ENCODE data around the gene DKKL1. TPM values are rescaled to one million over a fixed set of nuclear protein-coding genes. Genes with fewer than 3 reads are reported as not detected.

DKKL1 gene
- total RNA-seq, 1 donor from 2014 or later: 8.7 TPM

DNA sequence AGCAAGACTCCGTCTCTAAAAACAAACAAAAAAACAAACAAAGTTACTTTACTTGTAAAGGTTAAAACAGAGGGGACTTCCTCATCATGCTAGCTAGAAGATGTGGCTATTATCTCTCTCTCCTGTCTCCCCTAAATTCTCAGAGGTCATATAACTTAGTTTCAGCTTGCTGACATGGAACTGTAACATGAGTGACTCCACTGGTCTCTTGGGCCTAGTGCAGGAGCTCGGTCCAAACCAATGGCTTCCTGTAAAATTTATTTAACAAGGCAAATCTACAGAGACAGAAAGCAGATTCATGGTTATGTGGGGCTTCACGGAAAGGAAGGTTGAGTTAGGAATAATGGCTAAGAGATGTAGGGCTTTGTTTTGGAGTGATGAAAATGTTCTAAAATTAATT, 14.8 kb downstream of the DKKL1 start:
- Mint-ChIP-seq H3K4me1 (no peaks in the 10 kb centered on the region), H3K36me3 (peaks cover 5% of the 10 kb centered on the region), H3K4me3 (no peak overlapping the region), H3K27ac (no peak overlapping the region), H3K27me3 (ENCODE audit: low read depth) (peaks cover 19% of the 10 kb centered on the region), H3K9me3 (peaks cover 11% of the 10 kb centered on the region)
- TF ChIP-seq, protein P1, sequence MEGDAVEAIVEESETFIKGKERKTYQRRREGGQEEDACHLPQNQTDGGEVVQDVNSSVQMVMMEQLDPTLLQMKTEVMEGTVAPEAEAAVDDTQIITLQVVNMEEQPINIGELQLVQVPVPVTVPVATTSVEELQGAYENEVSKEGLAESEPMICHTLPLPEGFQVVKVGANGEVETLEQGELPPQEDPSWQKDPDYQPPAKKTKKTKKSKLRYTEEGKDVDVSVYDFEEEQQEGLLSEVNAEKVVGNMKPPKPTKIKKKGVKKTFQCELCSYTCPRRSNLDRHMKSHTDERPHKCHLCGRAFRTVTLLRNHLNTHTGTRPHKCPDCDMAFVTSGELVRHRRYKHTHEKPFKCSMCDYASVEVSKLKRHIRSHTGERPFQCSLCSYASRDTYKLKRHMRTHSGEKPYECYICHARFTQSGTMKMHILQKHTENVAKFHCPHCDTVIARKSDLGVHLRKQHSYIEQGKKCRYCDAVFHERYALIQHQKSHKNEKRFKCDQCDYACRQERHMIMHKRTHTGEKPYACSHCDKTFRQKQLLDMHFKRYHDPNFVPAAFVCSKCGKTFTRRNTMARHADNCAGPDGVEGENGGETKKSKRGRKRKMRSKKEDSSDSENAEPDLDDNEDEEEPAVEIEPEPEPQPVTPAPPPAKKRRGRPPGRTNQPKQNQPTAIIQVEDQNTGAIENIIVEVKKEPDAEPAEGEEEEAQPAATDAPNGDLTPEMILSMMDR (IDR thresholded peaks at IDR 0.05; ENCODE audit: unreplicated experiment): no peak
- DNase-seq (ENCODE audit: low spot score in 2 of 2, unreplicated experiment in 2 of 2): no peak

DNA sequence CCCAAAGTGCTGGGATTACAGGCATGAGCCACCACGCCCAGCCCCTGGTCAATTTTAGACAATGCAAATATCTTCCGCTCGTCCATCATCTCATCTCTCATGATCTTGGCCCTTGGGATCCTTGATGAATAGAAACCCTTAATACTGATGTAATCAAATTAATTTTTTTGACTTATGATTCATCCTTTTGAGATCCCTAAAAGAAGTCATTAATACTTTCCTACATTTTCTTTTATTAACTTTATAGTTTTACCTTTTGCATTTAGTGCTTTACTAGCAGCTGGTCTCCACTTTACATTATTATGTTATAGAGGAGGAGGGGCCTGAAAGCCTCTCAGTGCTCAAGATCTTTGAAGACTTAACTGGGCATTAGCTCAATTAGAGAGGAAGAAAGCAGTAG, 16.7 kb downstream of the DKKL1 start:
- H3K9me3 Mint-ChIP-seq: peaks cover 15% of the 10 kb centered on the region

DNA sequence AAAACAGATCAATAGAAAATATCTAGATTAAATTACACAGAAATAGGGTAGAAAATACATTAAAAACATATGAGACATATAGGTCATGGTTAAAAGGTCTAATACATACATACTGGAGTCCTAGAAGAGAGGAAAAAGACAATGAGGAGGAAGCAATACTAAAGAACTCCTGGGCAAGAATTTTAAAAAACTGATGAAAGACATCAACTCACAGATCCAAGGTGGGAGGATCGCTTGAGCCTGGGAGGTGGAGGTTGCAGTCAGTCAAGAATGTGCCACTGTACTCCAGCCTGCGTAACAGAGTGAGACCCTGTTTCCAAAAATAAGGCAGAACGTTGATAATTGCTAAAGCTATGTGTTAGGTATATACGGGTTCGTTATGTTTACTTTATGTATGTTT, 19.0 kb downstream of the DKKL1 start:
- Mint-ChIP-seq H3K27me3 (ENCODE audit: low read depth) (peaks cover 3% of the 10 kb centered on the region), H3K4me3 (no peak overlapping the region), H3K4me1 (no peaks in the 10 kb centered on the region), H3K27ac (no peak overlapping the region), H3K9me3 (peaks cover 15% of the 10 kb centered on the region), H3K36me3 (peaks cover 5% of the 10 kb centered on the region)
- DNase-seq (ENCODE audit: low spot score in 2 of 2, unreplicated experiment in 2 of 2): no peak
- TF ChIP-seq, protein P1 (IDR thresholded peaks at IDR 0.05; ENCODE audit: unreplicated experiment): no peak

More for the DNA sequence above, 16.7 kb downstream of the DKKL1 start:
- TF ChIP-seq, protein P1 (IDR thresholded peaks at IDR 0.05; ENCODE audit: unreplicated experiment): no peak
- Mint-ChIP-seq H3K36me3 (peaks cover 5% of the 10 kb centered on the region), H3K27ac (no peak overlapping the region), H3K4me3 (no peak overlapping the region), H3K4me1 (no peaks in the 10 kb centered on the region), H3K27me3 (ENCODE audit: low read depth) (peaks cover 14% of the 10 kb centered on the region)
- DNase-seq (ENCODE audit: low spot score in 2 of 2, unreplicated experiment in 2 of 2): no peak

DNA sequence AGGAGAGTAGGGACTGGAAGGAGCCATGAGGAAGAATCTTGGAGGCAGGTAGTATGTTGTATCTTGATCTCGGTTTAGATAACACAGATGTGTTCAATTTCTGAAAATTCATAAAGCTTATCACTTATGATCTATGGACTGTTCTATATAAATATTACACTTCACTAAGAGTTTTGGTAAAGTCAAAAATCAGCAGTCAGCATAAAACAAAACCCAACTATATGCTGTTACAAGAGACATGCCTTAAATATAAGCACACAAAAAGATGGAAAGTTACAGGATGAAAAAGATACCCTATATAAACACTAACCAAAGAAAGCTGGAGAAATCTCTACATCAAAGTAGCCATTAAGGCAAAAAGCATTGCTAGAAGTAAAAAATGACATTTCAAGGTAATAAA, 19.9 kb downstream of the DKKL1 start:
- DNase-seq (ENCODE audit: low spot score in 2 of 2, unreplicated experiment in 2 of 2): no peak
- H3K36me3 Mint-ChIP-seq: peaks cover 5% of the 10 kb centered on the region
- H3K27ac Mint-ChIP-seq: no peak overlapping the region
- no peak overlapping the region for H3K4me3 Mint-ChIP-seq
- no peaks in the 10 kb centered on the region for H3K4me1 Mint-ChIP-seq
- peaks cover 15% of the 10 kb centered on the region for H3K9me3 Mint-ChIP-seq
- TF ChIP-seq, protein P1 (IDR thresholded peaks at IDR 0.05; ENCODE audit: unreplicated experiment): no peak
- peaks cover 3% of the 10 kb centered on the region for H3K27me3 Mint-ChIP-seq (ENCODE audit: low read depth)

DNA sequence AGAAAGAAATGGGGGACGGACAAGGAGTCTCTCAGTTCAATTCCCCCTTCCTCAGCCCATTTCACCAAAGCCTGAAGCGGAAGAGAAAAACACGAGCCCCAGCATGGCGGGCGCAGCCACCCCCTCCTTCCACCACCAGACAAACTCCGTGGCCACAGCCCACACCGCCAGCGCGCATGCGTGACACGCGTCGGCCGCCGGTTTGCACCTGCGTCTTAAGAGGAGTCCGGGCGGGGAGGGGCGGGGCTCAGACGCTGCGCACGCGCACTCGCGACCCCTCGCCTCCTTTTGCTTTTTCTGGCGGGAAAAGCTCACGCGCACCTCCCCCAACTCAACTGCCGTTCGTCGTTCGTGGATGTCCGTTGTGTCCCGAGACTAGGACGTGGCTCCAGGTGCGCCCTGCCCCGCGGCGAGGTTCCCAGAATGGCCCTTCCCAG, 24.3 kb downstream of the DKKL1 start, which contains the start of gene KASH5:
TSS of gene KASH5 (plus strand) at position 314 of the 437 bp plus-strand sequence. CDS start 2,635 bp downstream, outside the sequence.
- H3K27ac Mint-ChIP-seq: no peak within 1 kb of the TSS
- no peaks in the 10 kb centered on the region for H3K36me3 Mint-ChIP-seq
- peaks cover 20% of the 10 kb centered on the region for H3K27me3 Mint-ChIP-seq (ENCODE audit: low read depth)
- H3K4me3 Mint-ChIP-seq: no peak within 1 kb of the TSS
- peaks cover 5% of the 10 kb centered on the region for H3K9me3 Mint-ChIP-seq
- TF ChIP-seq, protein P1 (IDR thresholded peaks at IDR 0.05; ENCODE audit: unreplicated experiment): no peak
- no peak for DNase-seq (ENCODE audit: low spot score in 2 of 2, unreplicated experiment in 2 of 2)
- H3K4me1 Mint-ChIP-seq: no peaks in the 10 kb centered on the region

DNA sequence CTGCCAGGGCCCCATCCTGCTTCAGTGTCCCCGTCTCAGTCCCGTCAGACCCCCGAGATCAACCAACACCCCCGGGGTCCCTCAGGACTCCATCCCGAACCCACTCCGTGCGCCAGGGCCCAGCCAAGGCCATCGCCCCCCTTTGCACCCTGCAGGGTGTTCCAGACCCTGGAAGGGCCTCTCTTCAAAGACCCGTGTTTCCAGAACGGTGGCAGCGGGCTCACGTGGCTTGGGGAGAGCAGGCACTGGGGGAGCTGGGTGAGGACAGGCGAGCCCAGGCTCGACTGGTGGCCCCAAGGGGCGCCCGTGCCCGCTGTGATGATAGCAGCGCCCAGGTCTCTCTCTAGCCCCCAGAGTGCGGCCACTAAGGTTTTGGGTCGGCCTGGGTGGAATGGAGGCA, 25.7 kb downstream of the DKKL1 start:
- DNase-seq (ENCODE audit: low spot score in 2 of 2, unreplicated experiment in 2 of 2): no peak
- TF ChIP-seq, protein P1 (IDR thresholded peaks at IDR 0.05; ENCODE audit: unreplicated experiment): no peak
- Mint-ChIP-seq H3K36me3 (no peaks in the 10 kb centered on the region), H3K4me1 (no peaks in the 10 kb centered on the region), H3K27ac (no peak overlapping the region), H3K9me3 (no peaks in the 10 kb centered on the region), H3K4me3 (no peak overlapping the region), H3K27me3 (ENCODE audit: low read depth) (peaks cover 28% of the 10 kb centered on the region)

All from mesothelial cell of epicardium (in vitro differentiated cells).